B cell (primary cell): ENCODE measurements around the gene TMED1. TPM values are rescaled to one million over a fixed set of nuclear protein-coding genes. Genes with fewer than 3 reads are reported as not detected.
A peak's percentile ranks its signal among the peaks of the same experiment; 100 is the strongest.

Experiments used
- ATAC-seq: fragments of 200-7000 bp; cut with Tn5 transposase; one replicate; pipeline ENCODE4 v1.10.0; 2021; ENCODE audit warnings: low read depth, mild to moderate bottlenecking, moderate number of reproducible peaks, moderate library complexity
- CTCF ChIA-PET: fragments of 350-600 bp; sonication (Branson Sonifier 250); formaldehyde crosslinking; loops from one replicate; lab custom pipeline; 2021; ENCODE audit warnings: antibody characterized with exemption, inconsistent platforms; lab: Charles Lee
- POLR2A ChIA-PET: fragments of 350-600 bp; sonication (Branson Sonifier 250); formaldehyde crosslinking; loops from one replicate; lab custom pipeline; 2021; ENCODE audit warnings: antibody characterized with exemption; lab: Charles Lee
- DNase-seq: peaks from one replicate; pipeline ENCODE4 v3.0.0; 2013
- H2AFZ ChIP-seq: 2 replicates; pipeline ENCODE4 v1.6.1; 2012; ENCODE audit warnings: mild to moderate bottlenecking, low read depth, low read length; ENCODE audit not compliant: insufficient read depth, poor library complexity, severe bottlenecking
- H3K27ac ChIP-seq, 2 donors: 1 replicate in 1 of 2; 2 replicates in 1 of 2; pipeline ENCODE4 v1.5.1; 2012 to 2013; ENCODE audit warnings: low read length in 2 of 2, mild to moderate bottlenecking in 2 of 2, moderate library complexity in 1 of 2
- H3K27me3 ChIP-seq, 4 experiments: fragments of 200-600 bp in 1 of 4; sonication (generic) in 1 of 4; replicated peaks in 1 of 4; 1 replicate in 2 of 4; 2 replicates in 2 of 4; pipeline versions ENCODE4 v1.6.1 to v1.7.0; 2013 to 2016; ENCODE audit warnings: low read length in 3 of 4, mild to moderate bottlenecking in 2 of 4, mixed read lengths in 1 of 4, moderate library complexity in 1 of 4; ENCODE audit not compliant: insufficient read depth in 4 of 4, control insufficient read depth in 3 of 4; ENCODE audit errors: control extremely low read depth in 1 of 4
- H3K36me3 ChIP-seq, 2 experiments: replicated peaks in 1 of 2; 1 replicate in 1 of 2; 2 replicates in 1 of 2; pipeline versions ENCODE4 v1.6.1 to v1.7.1; 2013; ENCODE audit warnings: low read length in 1 of 2; ENCODE audit not compliant: insufficient read depth in 2 of 2, control insufficient read depth in 1 of 2; ENCODE audit errors: control extremely low read depth in 1 of 2, extremely low read depth in 1 of 2
- H3K4me1 ChIP-seq, 2 donors: fragments of 200-600 bp in 1 of 2; sonication (generic) in 1 of 2; 1 replicate in 1 of 2; 2 replicates in 1 of 2; pipeline versions ENCODE4 v1.5.1 to v1.6.1; 2013 to 2017; ENCODE audit warnings: low read length in 2 of 2; ENCODE audit not compliant: control insufficient read depth in 2 of 2, insufficient read depth in 2 of 2
- H3K4me2 ChIP-seq: replicated peaks from 2 replicates; pipeline ENCODE3; 2012; ENCODE audit warnings: mild to moderate bottlenecking, low read depth, low read length; ENCODE audit not compliant: poor library complexity, severe bottlenecking
- H3K4me3 ChIP-seq, 5 experiments: fragments of 200-600 bp in 1 of 5; sonication (generic) in 1 of 5; 1 replicate in 3 of 5; 2 replicates in 2 of 5; pipeline versions ENCODE4 v1.5.1 to v1.7.0; 2011 to 2016; ENCODE audit warnings: low read length in 4 of 5, mild to moderate bottlenecking in 4 of 5, low read depth in 2 of 5, control low read depth in 1 of 5, moderate library complexity in 1 of 5; ENCODE audit not compliant: insufficient read depth in 1 of 5; ENCODE audit errors: control extremely low read depth in 1 of 5, extremely low read depth in 1 of 5
- H3K79me2 ChIP-seq: fragments of 200-600 bp; sonication (generic); one replicate; pipeline ENCODE4 v1.6.0; 2016; ENCODE audit warnings: low read length; ENCODE audit not compliant: control insufficient read depth, insufficient read depth
- H3K9ac ChIP-seq: fragments of 200-600 bp; sonication (generic); 2 replicates; pipeline ENCODE4 v1.6.1; 2017; ENCODE audit warnings: mild to moderate bottlenecking, low read length, moderate library complexity
- H3K9me3 ChIP-seq, 3 donors: one replicate each; pipeline versions ENCODE4 v1.6.1 to v1.7.1; 2013; ENCODE audit warnings: low read length in 2 of 3; ENCODE audit not compliant: control insufficient read depth in 2 of 3, insufficient read depth in 1 of 3; ENCODE audit errors: control extremely low read depth in 1 of 3
- H4K20me1 ChIP-seq: 2 replicates; pipeline ENCODE4 v1.6.0; 2012; ENCODE audit warnings: mild to moderate bottlenecking, low read length; ENCODE audit not compliant: insufficient read depth, control insufficient read depth, poor library complexity, severe bottlenecking
- H3K27ac Mint-ChIP-seq: one replicate; pipeline ENCODE4 v1.8.0; 2021; ENCODE audit warnings: mixed read lengths
- H3K27me3 Mint-ChIP-seq: one replicate; pipeline ENCODE4 v1.8.0; 2021; ENCODE audit warnings: mixed read lengths
- H3K4me1 Mint-ChIP-seq: one replicate; pipeline ENCODE4 v1.8.0; 2021; ENCODE audit warnings: mixed read lengths
- H3K4me3 Mint-ChIP-seq: one replicate; pipeline ENCODE4 v1.8.0; 2021; ENCODE audit warnings: mixed read lengths
- H3K9me3 Mint-ChIP-seq: one replicate; pipeline ENCODE4 v1.8.0; 2022; ENCODE audit warnings: mixed read lengths; ENCODE audit not compliant: insufficient read depth
- EZH2 ChIP-seq: IDR thresholded peaks from 2 replicates; pipeline ENCODE4 v1.6.1; 2012; ENCODE audit warnings: borderline replicate concordance, low read depth, mild to moderate bottlenecking, moderate library complexity, low read length; ENCODE audit not compliant: insufficient read depth, poor library complexity, severe bottlenecking
- WGBS: methylation state at CpG from one replicate; pipeline ENCODE4 v1.1.5; 2013; ENCODE audit warnings: missing lambda C conversion rate; ENCODE audit not compliant: insufficient coverage; 5-methylcytosine and 5-hydroxymethylcytosine counted together
- intact Hi-C: fragments of 100-400 bp; cut with micrococcal nuclease; formaldehyde crosslinking; loops from one replicate; pipeline ENCODE4 v1.10.0; 2022
- polyA plus RNA-seq: library from polyadenylated mRNA; depleted of rRNA; stranded (reverse); fragments of >200 nt; gene quantifications from 2 replicates; pipeline ENCODE4 v1.2.3, GENCODE V29; 2012
- total RNA-seq, 2 donors: library from RNA; stranded (reverse); fragments of 120-200 nt in 1 of 2; gene quantifications; 1 replicate in 1 of 2; 2 replicates in 1 of 2; pipeline versions ENCODE4 v1.2.3 to v1.2.4, GENCODE V29; 2013 to 2022
- TF ChIP-seq, protein P1 (sequence below): fragments of 200-600 bp; IDR thresholded peaks from one replicate; pipeline ENCODE4 v1.8.0; 2022; ENCODE audit warnings: antibody characterized with exemption, mild to moderate bottlenecking

Gene TMED1
- total and polyA plus RNA-seq, 2 donors (not counting 1 experiment from before 2014, with no cell fraction given): 10.8 to 14.7 TPM

DNA sequence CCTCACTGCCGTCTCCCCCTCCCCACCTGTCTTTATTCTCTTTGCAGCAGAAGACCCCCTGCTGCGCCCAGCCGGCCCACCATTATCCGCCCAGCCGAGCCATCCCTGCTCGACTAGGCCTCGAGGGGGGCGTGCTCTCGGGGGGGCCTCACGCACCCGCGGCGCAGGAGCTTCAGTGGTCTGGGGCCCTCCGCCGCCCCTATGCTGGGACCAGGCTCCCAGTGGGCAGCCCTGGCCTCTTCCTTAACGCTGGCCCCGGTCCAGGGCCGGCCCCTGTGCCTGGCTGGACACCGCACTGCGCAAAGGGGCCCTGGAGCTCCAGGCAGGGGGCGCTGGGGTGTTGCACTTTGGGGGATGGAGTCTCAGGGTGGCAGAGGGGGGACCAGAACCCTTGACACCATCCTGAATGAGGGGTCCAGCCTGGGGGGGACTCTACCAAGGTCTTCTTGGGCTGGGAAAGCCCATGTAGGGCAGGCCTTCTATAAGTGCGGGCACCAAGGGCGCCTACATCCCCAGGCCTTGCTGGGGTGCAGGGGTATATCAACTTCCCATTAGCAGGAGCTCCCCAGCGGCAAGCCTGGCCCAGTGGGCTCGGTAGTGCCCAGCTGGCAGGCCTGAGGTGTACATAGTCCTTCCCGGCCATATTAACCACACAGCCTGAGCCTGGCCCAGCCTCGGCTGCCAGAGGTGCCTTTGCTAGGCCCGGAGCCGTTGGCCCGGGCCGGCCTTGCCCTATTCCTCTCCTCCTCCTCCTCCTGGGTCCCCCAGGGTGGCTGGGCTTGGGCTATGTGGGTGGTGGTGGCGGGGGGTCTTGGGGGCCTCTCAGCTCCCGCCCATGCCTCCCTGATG lies 4.9 kb downstream of the TMED1 start:
- peak; percentile 15 for DNase-seq
- Histone ChIP-seq H3K9me3 (peaks cover 0 to 7% (median 3%) of the 10 kb centered on the region in 3 donors), H4K20me1 (peaks cover 7% of the 10 kb centered on the region), H3K79me2 (no peaks in the 10 kb centered on the region), H3K27me3 (no peaks in the 10 kb centered on the region), H3K27ac (no peak overlapping the region), H3K4me2 (no peak overlapping the region), H3K36me3 (peaks cover 0 to 37% of the 10 kb centered on the region in 2 experiments), H3K4me3 (no peak overlapping the region), H2AFZ (no peak overlapping the region), H3K9ac (no peak overlapping the region), H3K4me1 (peaks cover 0 to 7% of the 10 kb centered on the region in 2 donors)
- no peak for TF ChIP-seq EZH2
- TF ChIP-seq, protein P1, sequence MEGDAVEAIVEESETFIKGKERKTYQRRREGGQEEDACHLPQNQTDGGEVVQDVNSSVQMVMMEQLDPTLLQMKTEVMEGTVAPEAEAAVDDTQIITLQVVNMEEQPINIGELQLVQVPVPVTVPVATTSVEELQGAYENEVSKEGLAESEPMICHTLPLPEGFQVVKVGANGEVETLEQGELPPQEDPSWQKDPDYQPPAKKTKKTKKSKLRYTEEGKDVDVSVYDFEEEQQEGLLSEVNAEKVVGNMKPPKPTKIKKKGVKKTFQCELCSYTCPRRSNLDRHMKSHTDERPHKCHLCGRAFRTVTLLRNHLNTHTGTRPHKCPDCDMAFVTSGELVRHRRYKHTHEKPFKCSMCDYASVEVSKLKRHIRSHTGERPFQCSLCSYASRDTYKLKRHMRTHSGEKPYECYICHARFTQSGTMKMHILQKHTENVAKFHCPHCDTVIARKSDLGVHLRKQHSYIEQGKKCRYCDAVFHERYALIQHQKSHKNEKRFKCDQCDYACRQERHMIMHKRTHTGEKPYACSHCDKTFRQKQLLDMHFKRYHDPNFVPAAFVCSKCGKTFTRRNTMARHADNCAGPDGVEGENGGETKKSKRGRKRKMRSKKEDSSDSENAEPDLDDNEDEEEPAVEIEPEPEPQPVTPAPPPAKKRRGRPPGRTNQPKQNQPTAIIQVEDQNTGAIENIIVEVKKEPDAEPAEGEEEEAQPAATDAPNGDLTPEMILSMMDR: no peak
- WGBS: 97% methylated on average over 20 of the region's 33 CpGs
- no peak overlapping the region for H3K27ac Mint-ChIP-seq
- no peak overlapping the region for H3K4me3 Mint-ChIP-seq
- H3K4me1 Mint-ChIP-seq: peaks cover 5% of the 10 kb centered on the region
- intact Hi-C loops: no loop called here
- ATAC-seq: no peak
- H3K27me3 Mint-ChIP-seq: no peaks in the 10 kb centered on the region
- POLR2A ChIA-PET: no interaction called here
- no peaks in the 10 kb centered on the region for H3K9me3 Mint-ChIP-seq
- CTCF ChIA-PET: no interaction called here

- Histone ChIP-seq H4K20me1 (peaks cover 7% of the 10 kb centered on the region), H3K79me2 (no peaks in the 10 kb centered on the region), H2AFZ (no peak overlapping the region), H3K4me2 (no peak overlapping the region), H3K4me3 (no peak overlapping the region), H3K27ac (no peak overlapping the region), H3K4me1 (peaks cover 0 to 4% of the 10 kb centered on the region in 2 donors), H3K27me3 (no peaks in the 10 kb centered on the region), H3K36me3 (peaks cover 3 to 45% of the 10 kb centered on the region in 2 experiments), H3K9ac (no peak overlapping the region), H3K9me3 (peaks cover 0 to 4% (median 1%) of the 10 kb centered on the region in 3 donors)
- TF ChIP-seq, protein P1: no peak
- TF ChIP-seq EZH2: no peak
- Mint-ChIP-seq H3K9me3 (no peaks in the 10 kb centered on the region), H3K4me1 (peaks cover 1% of the 10 kb centered on the region), H3K27me3 (no peaks in the 10 kb centered on the region), H3K4me3 (no peak overlapping the region), H3K27ac (no peak overlapping the region)
- intact Hi-C loops: no loop called here
- WGBS: 94% methylated on average over 7 of the region's 7 CpGs
- CTCF ChIA-PET: no interaction called here
- no peak for ATAC-seq
- POLR2A ChIA-PET: no interaction called here
- DNase-seq: peak; percentile 19
Observed at GRCh38 chr19:10830370-10830769, 5.6 kb downstream of the TMED1 start.
